ENCODE data around the gene BRD9. TPM values are rescaled to one million over a fixed set of nuclear protein-coding genes. Genes with fewer than 3 reads are reported as not detected.

Gene BRD9
- total RNA-seq, 1 experiment from 2014 or later, result 48.9 TPM

- no peaks in the 10 kb centered on the region for H3K9me3 Mint-ChIP-seq (ENCODE audit: unreplicated experiment)
- POLR2A ChIA-PET, result no interaction called here
- no peaks in the 10 kb centered on the region for H3K36me3 Mint-ChIP-seq (ENCODE audit: insufficient read depth, unreplicated experiment)
- no peak overlapping the region for H3K27ac Mint-ChIP-seq (ENCODE audit: low read depth, unreplicated experiment)
- CTCF ChIA-PET, result interaction anchor here (0.8 to 2.3 kb wide), 7 partner anchors 10 to 712 kb away, joined by 3 to 16 read pairs (median 7); no protein-coding TSS in a partner anchor
- TF ChIP-seq CTCF (IDR thresholded peaks at IDR 0.05; ENCODE audit: unreplicated experiment), result no peak
- no TSS peak for BruUV-seq (replicated peaks)
- no peak for DNase-seq (ENCODE audit: unreplicated experiment)
- intact Hi-C loops (cut with micrococcal nuclease), result loop anchor here (5.0 kb wide), 1 partner anchor 719 kb away; no protein-coding TSS in a partner anchor
- H3K4me3 Mint-ChIP-seq (ENCODE audit: unreplicated experiment), result no peak overlapping the region
- peaks cover 48% of the 10 kb centered on the region for H3K27me3 Mint-ChIP-seq (ENCODE audit: insufficient read depth, unreplicated experiment)
- no peaks in the 10 kb centered on the region for H3K4me1 Mint-ChIP-seq (ENCODE audit: insufficient read depth, unreplicated experiment)
Observed at GRCh38 chr5:933251-933861, 40.8 kb upstream of the BRD9 start.

- POLR2A ChIA-PET, result no interaction called here
- H3K4me3 Mint-ChIP-seq (ENCODE audit: unreplicated experiment), result no peak overlapping the region
- CTCF ChIA-PET, result interaction anchor here (1.3 to 2.3 kb wide), 5 partner anchors 9 to 242 kb away, joined by 3 to 16 read pairs (median 8); no protein-coding TSS in a partner anchor
Observed at GRCh38 chr5:932628-933250, 40.1 kb upstream of the BRD9 start.

GRCh38 chr5:932151-932627, 39.6 kb upstream of the BRD9 start:
- DNase-seq (ENCODE audit: unreplicated experiment), result no peak
- H3K4me1 Mint-ChIP-seq (ENCODE audit: insufficient read depth, unreplicated experiment), result no peaks in the 10 kb centered on the region
- H3K4me3 Mint-ChIP-seq (ENCODE audit: unreplicated experiment), result no peak overlapping the region
- peaks cover 42% of the 10 kb centered on the region for H3K27me3 Mint-ChIP-seq (ENCODE audit: insufficient read depth, unreplicated experiment)
- intact Hi-C loops (cut with micrococcal nuclease), result loop anchor here (5.0 kb wide), 1 partner anchor 720 kb away; no protein-coding TSS in a partner anchor
- ChIA-PET POLR2A (no interaction called here), CTCF (interaction anchor here (0.7 to 2.0 kb wide), 5 partner anchors 9 to 242 kb away, joined by 3 to 10 read pairs (median 6); no protein-coding TSS in a partner anchor)
- no peaks in the 10 kb centered on the region for H3K9me3 Mint-ChIP-seq (ENCODE audit: unreplicated experiment)
- H3K27ac Mint-ChIP-seq (ENCODE audit: low read depth, unreplicated experiment), result no peak overlapping the region
- no peaks in the 10 kb centered on the region for H3K36me3 Mint-ChIP-seq (ENCODE audit: insufficient read depth, unreplicated experiment)
- no TSS peak for BruUV-seq (replicated peaks)
- TF ChIP-seq CTCF (IDR thresholded peaks at IDR 0.05; ENCODE audit: unreplicated experiment), result no peak

More at GRCh38 chr5:932628-933250, 40.1 kb upstream of the BRD9 start:
- Mint-ChIP-seq H3K36me3 (ENCODE audit: insufficient read depth, unreplicated experiment) (no peaks in the 10 kb centered on the region), H3K27ac (ENCODE audit: low read depth, unreplicated experiment) (no peak overlapping the region), H3K9me3 (ENCODE audit: unreplicated experiment) (no peaks in the 10 kb centered on the region), H3K27me3 (ENCODE audit: insufficient read depth, unreplicated experiment) (peaks cover 45% of the 10 kb centered on the region), H3K4me1 (ENCODE audit: insufficient read depth, unreplicated experiment) (no peaks in the 10 kb centered on the region)
- no peak for DNase-seq (ENCODE audit: unreplicated experiment)
- TF ChIP-seq CTCF (IDR thresholded peaks at IDR 0.05; ENCODE audit: unreplicated experiment), result no peak
- BruUV-seq (replicated peaks), result no TSS peak
- intact Hi-C loops (cut with micrococcal nuclease), result loop anchor here (5.0 kb wide), 1 partner anchor 720 kb away; no protein-coding TSS in a partner anchor

GRCh38 chr5:931570-932145, 39.1 kb upstream of the BRD9 start:
- TF ChIP-seq CTCF (IDR thresholded peaks at IDR 0.05; ENCODE audit: unreplicated experiment), result no peak
- peaks cover 36% of the 10 kb centered on the region for H3K27me3 Mint-ChIP-seq (ENCODE audit: insufficient read depth, unreplicated experiment)
- intact Hi-C loops (cut with micrococcal nuclease), result loop anchor here (5.0 kb wide), 1 partner anchor 721 kb away; no protein-coding TSS in a partner anchor
- no peaks in the 10 kb centered on the region for H3K9me3 Mint-ChIP-seq (ENCODE audit: unreplicated experiment)
- CTCF ChIA-PET, result interaction anchor here (0.7 to 2.0 kb wide), 6 partner anchors 8 to 243 kb away, joined by 3 to 10 read pairs (median 4); no protein-coding TSS in a partner anchor
- no peak for DNase-seq (ENCODE audit: unreplicated experiment)
- H3K27ac Mint-ChIP-seq (ENCODE audit: low read depth, unreplicated experiment), result no peak overlapping the region
- POLR2A ChIA-PET, result interaction anchor here (0.6 kb wide), 1 partner anchor 712 kb away, joined by 5 read pairs; no protein-coding TSS in a partner anchor
- H3K36me3 Mint-ChIP-seq (ENCODE audit: insufficient read depth, unreplicated experiment), result no peaks in the 10 kb centered on the region
- H3K4me3 Mint-ChIP-seq (ENCODE audit: unreplicated experiment), result no peak overlapping the region
- H3K4me1 Mint-ChIP-seq (ENCODE audit: insufficient read depth, unreplicated experiment), result no peaks in the 10 kb centered on the region
- BruUV-seq (replicated peaks), result no TSS peak
